ENCODE data around the gene BCAR1. TPM values are rescaled to one million over a fixed set of nuclear protein-coding genes. Genes with fewer than 3 reads are reported as not detected.

BCAR1 gene
- polyA plus RNA-seq, 1 donor from 2014 or later: 39.1 TPM

- Histone ChIP-seq H3K4me2 (ENCODE audit: low read length) (no peak overlapping the region), H4K20me1 (ENCODE audit: insufficient read depth) (no peaks in the 10 kb centered on the region)
Measured at GRCh38 chr16:75238132-75238852, 13.1 kb downstream of the BCAR1 start.

GRCh38 chr16:75237398-75238131 lies 13.9 kb downstream of the BCAR1 start:
- no peak overlapping the region for H3K4me3 ChIP-seq (ENCODE audit: low read length)
- H3K27me3 ChIP-seq (ENCODE audit: insufficient read depth, low read depth, low read length): no peaks in the 10 kb centered on the region
- no peak overlapping the region for H3K9ac ChIP-seq (ENCODE audit: low read length)
- H2AFZ ChIP-seq (ENCODE audit: low read depth, low read length): no peak overlapping the region
- no peak overlapping the region for H3K27ac ChIP-seq (ENCODE audit: low read length)
- H3K79me2 ChIP-seq (replicated peaks; ENCODE audit: insufficient read depth, low read length): no peaks in the 10 kb centered on the region
- no peaks in the 10 kb centered on the region for H4K20me1 ChIP-seq (ENCODE audit: insufficient read depth)
- H3F3A ChIP-seq (ENCODE audit: insufficient read depth, low read length, poor library complexity, severe bottlenecking): no peaks in the 10 kb centered on the region
- H3K9me2 ChIP-seq (ENCODE audit: insufficient read depth, low read length): no peaks in the 10 kb centered on the region
- H3K36me3 ChIP-seq (ENCODE audit: insufficient read depth, low read length): no peaks in the 10 kb centered on the region
- no peaks in the 10 kb centered on the region for H3K9me3 ChIP-seq (ENCODE audit: low read length)
- no peak overlapping the region for H3K4me2 ChIP-seq (ENCODE audit: low read length)
- TF ChIP-seq, protein P1, sequence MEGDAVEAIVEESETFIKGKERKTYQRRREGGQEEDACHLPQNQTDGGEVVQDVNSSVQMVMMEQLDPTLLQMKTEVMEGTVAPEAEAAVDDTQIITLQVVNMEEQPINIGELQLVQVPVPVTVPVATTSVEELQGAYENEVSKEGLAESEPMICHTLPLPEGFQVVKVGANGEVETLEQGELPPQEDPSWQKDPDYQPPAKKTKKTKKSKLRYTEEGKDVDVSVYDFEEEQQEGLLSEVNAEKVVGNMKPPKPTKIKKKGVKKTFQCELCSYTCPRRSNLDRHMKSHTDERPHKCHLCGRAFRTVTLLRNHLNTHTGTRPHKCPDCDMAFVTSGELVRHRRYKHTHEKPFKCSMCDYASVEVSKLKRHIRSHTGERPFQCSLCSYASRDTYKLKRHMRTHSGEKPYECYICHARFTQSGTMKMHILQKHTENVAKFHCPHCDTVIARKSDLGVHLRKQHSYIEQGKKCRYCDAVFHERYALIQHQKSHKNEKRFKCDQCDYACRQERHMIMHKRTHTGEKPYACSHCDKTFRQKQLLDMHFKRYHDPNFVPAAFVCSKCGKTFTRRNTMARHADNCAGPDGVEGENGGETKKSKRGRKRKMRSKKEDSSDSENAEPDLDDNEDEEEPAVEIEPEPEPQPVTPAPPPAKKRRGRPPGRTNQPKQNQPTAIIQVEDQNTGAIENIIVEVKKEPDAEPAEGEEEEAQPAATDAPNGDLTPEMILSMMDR (IDR thresholded peaks at IDR 0.05; ENCODE audit: poor library complexity, severe bottlenecking): no peak
- TF ChIP-seq RAD21 (conservative IDR thresholded peaks at IDR 0.05): no peak
- TF ChIP-seq TAF1 (IDR thresholded peaks at IDR 0.05; ENCODE audit: low read depth): no peak
- no peak for TF ChIP-seq MXI1 (conservative IDR thresholded peaks at IDR 0.05; ENCODE audit: poor library complexity, severe bottlenecking)
- TF ChIP-seq, protein P2, sequence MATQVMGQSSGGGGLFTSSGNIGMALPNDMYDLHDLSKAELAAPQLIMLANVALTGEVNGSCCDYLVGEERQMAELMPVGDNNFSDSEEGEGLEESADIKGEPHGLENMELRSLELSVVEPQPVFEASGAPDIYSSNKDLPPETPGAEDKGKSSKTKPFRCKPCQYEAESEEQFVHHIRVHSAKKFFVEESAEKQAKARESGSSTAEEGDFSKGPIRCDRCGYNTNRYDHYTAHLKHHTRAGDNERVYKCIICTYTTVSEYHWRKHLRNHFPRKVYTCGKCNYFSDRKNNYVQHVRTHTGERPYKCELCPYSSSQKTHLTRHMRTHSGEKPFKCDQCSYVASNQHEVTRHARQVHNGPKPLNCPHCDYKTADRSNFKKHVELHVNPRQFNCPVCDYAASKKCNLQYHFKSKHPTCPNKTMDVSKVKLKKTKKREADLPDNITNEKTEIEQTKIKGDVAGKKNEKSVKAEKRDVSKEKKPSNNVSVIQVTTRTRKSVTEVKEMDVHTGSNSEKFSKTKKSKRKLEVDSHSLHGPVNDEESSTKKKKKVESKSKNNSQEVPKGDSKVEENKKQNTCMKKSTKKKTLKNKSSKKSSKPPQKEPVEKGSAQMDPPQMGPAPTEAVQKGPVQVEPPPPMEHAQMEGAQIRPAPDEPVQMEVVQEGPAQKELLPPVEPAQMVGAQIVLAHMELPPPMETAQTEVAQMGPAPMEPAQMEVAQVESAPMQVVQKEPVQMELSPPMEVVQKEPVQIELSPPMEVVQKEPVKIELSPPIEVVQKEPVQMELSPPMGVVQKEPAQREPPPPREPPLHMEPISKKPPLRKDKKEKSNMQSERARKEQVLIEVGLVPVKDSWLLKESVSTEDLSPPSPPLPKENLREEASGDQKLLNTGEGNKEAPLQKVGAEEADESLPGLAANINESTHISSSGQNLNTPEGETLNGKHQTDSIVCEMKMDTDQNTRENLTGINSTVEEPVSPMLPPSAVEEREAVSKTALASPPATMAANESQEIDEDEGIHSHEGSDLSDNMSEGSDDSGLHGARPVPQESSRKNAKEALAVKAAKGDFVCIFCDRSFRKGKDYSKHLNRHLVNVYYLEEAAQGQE (IDR thresholded peaks at IDR 0.05; ENCODE audit: borderline replicate concordance): no peak
- no peak for TF ChIP-seq EP300 (conservative IDR thresholded peaks at IDR 0.05; ENCODE audit: poor library complexity, severe bottlenecking)
- no peak for TF ChIP-seq SMC3 (conservative IDR thresholded peaks at IDR 0.05; ENCODE audit: poor library complexity)
- no peak for TF ChIP-seq POLR2AphosphoS5 (IDR thresholded peaks at IDR 0.05)

More at GRCh38 chr16:75238132-75238852, 13.1 kb downstream of the BCAR1 start:
- no peaks in the 10 kb centered on the region for H3F3A ChIP-seq (ENCODE audit: insufficient read depth, low read length, poor library complexity, severe bottlenecking)
- no peak overlapping the region for H3K27ac ChIP-seq (ENCODE audit: low read length)
- no peaks in the 10 kb centered on the region for H3K9me3 ChIP-seq (ENCODE audit: low read length)
- H3K36me3 ChIP-seq (ENCODE audit: insufficient read depth, low read length): no peaks in the 10 kb centered on the region
- H3K79me2 ChIP-seq (replicated peaks; ENCODE audit: insufficient read depth, low read length): no peaks in the 10 kb centered on the region
- no peaks in the 10 kb centered on the region for H3K27me3 ChIP-seq (ENCODE audit: insufficient read depth, low read depth, low read length)
- H3K9me2 ChIP-seq (ENCODE audit: insufficient read depth, low read length): no peaks in the 10 kb centered on the region
- TF ChIP-seq SMC3 (conservative IDR thresholded peaks at IDR 0.05; ENCODE audit: poor library complexity): no peak
- TF ChIP-seq RAD21 (conservative IDR thresholded peaks at IDR 0.05): no peak
- TF ChIP-seq, protein P1 (IDR thresholded peaks at IDR 0.05; ENCODE audit: poor library complexity, severe bottlenecking): no peak
- no peak for TF ChIP-seq EP300 (conservative IDR thresholded peaks at IDR 0.05; ENCODE audit: poor library complexity, severe bottlenecking)
- TF ChIP-seq POLR2AphosphoS5 (IDR thresholded peaks at IDR 0.05): no peak
- TF ChIP-seq TAF1 (IDR thresholded peaks at IDR 0.05; ENCODE audit: low read depth): no peak
- no peak for TF ChIP-seq EZH2 (IDR thresholded peaks at IDR 0.05; ENCODE audit: borderline replicate concordance, insufficient read depth, low read length, poor library complexity, severe bottlenecking)
- TF ChIP-seq MXI1 (conservative IDR thresholded peaks at IDR 0.05; ENCODE audit: poor library complexity, severe bottlenecking): no peak
- TF ChIP-seq, protein P2 (IDR thresholded peaks at IDR 0.05; ENCODE audit: borderline replicate concordance): no peak
- no peak overlapping the region for H3K4me3 ChIP-seq (ENCODE audit: low read length)
- H2AFZ ChIP-seq (ENCODE audit: low read depth, low read length): no peak overlapping the region
- H3K9ac ChIP-seq (ENCODE audit: low read length): no peak overlapping the region

Data from neural cell (in vitro differentiated cells).